Measurements from ENCODE around the gene RETREG3.

Gene RETREG3

GRCh38 chr17:42537826-42538451 is 71.2 kb downstream of the RETREG3 start:
- H3K4me3 Mint-ChIP-seq, result peak overlapping the region; percentile 68
- no peak for ATAC-seq
- H3K27me3 Mint-ChIP-seq, result no peaks in the 10 kb centered on the region
- H3K36me3 Mint-ChIP-seq, result peaks cover 35% of the 10 kb centered on the region
- no peaks in the 10 kb centered on the region for H3K9me3 Mint-ChIP-seq
- H3K27ac Mint-ChIP-seq, result peak overlapping the region; percentile 76
- H3K4me1 Mint-ChIP-seq, result peaks cover 28% of the 10 kb centered on the region

DNA sequence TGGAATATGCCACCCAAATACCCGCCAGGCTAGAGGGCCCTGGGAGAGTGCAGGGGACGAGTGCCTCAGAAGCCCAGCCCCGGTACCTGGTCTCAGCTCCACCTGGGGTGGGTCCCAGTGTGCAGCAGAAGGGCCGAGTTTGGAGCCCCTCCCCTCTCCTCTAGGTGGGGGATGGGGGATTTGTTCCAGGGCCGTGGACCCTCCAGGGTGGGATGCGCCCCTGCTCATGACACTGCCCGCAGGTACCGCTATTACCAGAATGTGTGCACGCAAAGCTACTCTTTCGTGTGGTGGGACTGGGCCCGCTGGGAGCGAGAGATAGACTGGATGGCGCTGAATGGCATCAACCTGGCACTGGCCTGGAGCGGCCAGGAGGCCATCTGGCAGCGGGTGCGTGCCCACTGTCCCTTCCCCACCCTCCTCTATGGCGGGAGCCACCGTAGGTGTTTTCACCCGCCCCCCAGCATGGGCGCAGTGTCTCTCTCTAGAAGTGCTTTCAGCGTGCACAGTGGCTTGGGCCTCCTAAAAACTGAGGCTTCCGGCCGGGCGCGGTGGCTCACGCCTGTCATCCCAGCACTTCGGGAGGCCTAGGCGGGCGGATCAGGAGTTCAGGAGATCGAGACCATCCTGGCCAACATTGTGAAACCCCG is 71.9 kb downstream of the RETREG3 start:
- Mint-ChIP-seq H3K27me3 (no peaks in the 10 kb centered on the region), H3K27ac (peak overlapping the region; percentile 89), H3K9me3 (no peaks in the 10 kb centered on the region), H3K4me3 (peak overlapping the region; percentile 95), H3K36me3 (peaks cover 31% of the 10 kb centered on the region), H3K4me1 (peaks cover 28% of the 10 kb centered on the region)
- ATAC-seq, result no peak

- Mint-ChIP-seq H3K27me3 (no peaks in the 10 kb centered on the region), H3K9me3 (no peaks in the 10 kb centered on the region), H3K4me1 (peaks cover 32% of the 10 kb centered on the region), H3K27ac (peak overlapping the region; percentile 89), H3K4me3 (peak overlapping the region; percentile 95), H3K36me3 (peaks cover 31% of the 10 kb centered on the region)
- ATAC-seq, result peak; percentile 87
Observed at GRCh38 chr17:42536372-42537155, 72.6 kb downstream of the RETREG3 start.

- H3K4me3 Mint-ChIP-seq, result peak within 1 kb of the TSS; percentile 95
- no peaks in the 10 kb centered on the region for H3K9me3 Mint-ChIP-seq
- peaks cover 25% of the 10 kb centered on the region for H3K36me3 Mint-ChIP-seq
- no peaks in the 10 kb centered on the region for H3K27me3 Mint-ChIP-seq
- peak; percentile 98 for ATAC-seq
- H3K27ac Mint-ChIP-seq, result peak within 1 kb of the TSS; percentile 89
- H3K4me1 Mint-ChIP-seq, result peaks cover 38% of the 10 kb centered on the region
Observed at GRCh38 chr17:42536048-42536371, 73.2 kb downstream of the RETREG3 start, which contains the start of gene NAGLU. Gene NAGLU (plus strand): TSS chr17:42536241. CDS start chr17:42536273, 32 bp downstream.

DNA sequence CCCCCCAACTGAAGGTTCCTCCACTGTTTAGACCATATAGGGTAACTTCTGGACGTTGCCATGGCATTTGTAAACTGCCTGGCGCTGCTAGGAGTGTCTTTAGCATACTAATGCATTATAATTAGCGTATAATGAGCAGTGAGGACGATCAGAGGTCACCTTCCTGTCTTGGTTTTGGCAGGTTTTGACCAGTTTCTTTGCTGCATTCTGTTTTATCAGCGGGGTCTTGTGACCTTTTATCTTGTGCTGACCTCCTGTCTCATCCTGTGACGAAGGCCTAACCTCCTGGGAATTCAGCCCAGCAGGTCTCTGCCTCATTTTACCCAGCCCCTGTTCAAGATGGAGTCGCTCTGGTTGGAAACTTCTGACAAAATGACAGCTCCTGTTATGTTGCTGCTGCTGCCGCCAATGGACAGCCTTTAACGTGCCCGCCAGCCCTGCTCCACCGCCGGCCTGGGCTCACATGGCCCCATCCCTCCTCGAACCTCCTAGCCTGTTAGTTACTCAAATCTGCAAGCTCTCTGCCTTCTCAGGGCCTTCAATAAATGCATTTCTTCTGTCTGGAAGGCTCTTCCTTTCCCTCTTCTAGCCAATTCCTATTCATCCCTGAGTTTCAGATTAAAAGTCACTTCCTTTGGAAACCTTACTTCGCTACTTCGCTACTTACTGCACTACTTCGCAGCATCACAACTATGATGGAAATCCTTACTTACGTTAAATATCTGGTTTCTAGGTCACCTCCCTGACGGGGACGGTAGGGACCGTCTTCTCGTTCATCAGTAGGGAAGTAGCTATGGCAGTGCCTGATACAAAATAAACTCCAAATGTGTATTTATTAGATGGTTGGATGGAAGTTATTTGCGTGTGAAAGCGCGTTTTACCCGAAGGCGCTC is 73.8 kb downstream of the RETREG3 start:
- no peak for ATAC-seq
- Mint-ChIP-seq H3K4me1 (peaks cover 44% of the 10 kb centered on the region), H3K4me3 (peak overlapping the region; percentile 89), H3K27me3 (no peaks in the 10 kb centered on the region), H3K27ac (peak overlapping the region; percentile 89), H3K9me3 (no peaks in the 10 kb centered on the region), H3K36me3 (peaks cover 19% of the 10 kb centered on the region)

DNA sequence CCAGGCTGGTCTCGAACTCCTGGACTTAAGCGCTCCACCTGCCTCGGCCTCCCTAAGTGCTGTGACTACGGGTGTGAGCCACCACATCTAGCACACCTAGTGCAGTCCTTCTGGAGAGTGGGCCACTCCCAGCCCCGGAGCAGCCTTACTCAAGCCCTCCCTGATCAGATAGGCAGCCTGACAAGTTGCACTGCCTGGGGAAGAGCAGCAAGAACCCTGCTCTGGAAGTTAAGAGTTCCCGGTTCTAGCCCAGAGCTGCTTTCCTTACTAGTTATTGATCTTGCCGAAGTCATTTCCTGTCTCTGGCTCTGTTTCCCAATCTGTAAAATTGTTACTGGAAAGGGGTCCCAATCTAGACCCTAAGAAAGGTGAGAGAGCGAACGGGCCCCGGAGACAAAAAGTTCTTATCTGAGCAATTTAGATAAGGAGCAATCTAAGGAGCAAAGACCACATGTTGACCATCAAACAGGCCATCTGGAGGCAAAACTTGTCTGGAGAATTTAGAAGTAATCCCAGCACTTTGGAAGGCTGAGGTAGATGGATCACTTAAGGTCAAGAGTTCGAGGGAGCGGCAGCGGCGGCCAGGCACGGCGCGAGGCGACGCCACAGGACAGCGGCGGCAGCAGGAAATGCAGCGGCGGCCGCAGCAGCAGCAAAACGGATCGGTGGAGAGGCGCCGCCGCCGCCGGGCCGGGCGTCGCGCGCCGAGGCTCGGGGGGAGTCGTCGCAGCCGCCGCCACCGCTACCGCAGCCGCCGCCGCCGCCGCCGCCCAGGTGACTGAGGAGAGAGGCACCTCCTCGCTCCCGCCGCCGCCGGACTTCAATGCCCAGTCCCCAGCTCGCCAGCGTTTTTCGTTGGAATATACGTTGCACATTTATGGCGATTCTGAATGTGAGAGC is 77.5 kb downstream of the RETREG3 start:
- peak; percentile 28 for ATAC-seq
- no peaks in the 10 kb centered on the region for H3K9me3 Mint-ChIP-seq
- H3K4me1 Mint-ChIP-seq, result peaks cover 45% of the 10 kb centered on the region
- H3K36me3 Mint-ChIP-seq, result no peaks in the 10 kb centered on the region
- peak overlapping the region; percentile 75 for H3K27ac Mint-ChIP-seq
- no peaks in the 10 kb centered on the region for H3K27me3 Mint-ChIP-seq
- peak overlapping the region; percentile 79 for H3K4me3 Mint-ChIP-seq

DNA sequence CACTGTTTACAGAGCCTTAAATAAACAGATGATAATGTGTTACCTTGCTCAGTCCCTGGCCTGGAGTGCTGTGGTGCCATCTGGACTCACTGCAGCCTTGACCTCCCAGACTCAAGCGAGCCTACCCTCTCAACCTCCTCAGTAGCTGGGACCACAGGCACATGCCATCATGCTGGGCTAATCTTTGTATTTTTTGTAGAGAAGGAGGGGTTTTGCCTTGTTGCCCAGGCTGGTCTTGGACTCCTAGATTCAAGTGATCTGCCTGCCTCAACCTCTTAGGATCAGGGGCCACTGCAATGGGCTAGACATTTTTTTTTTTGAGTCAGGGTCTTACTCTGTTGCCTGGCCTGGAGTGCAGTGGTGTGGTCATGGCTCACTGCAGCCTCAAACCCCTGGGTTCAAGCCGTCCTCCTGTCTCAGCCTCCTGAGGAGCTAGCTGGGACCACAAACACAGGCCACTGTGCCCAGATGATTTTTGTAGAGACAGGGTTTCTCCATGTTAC is 78.2 kb downstream of the RETREG3 start:
- Mint-ChIP-seq H3K9me3 (no peaks in the 10 kb centered on the region), H3K36me3 (no peaks in the 10 kb centered on the region), H3K27me3 (no peaks in the 10 kb centered on the region), H3K4me1 (peaks cover 41% of the 10 kb centered on the region), H3K4me3 (no peak overlapping the region), H3K27ac (peak overlapping the region; percentile 75)
- no peak for ATAC-seq
